HL-60/S4 treated with phorbol 12-myristate 13-acetate at 8.2 ng/mL for 4 days and 3 days (cell line): ENCODE data around the gene SDHB.

Experiments
- in situ Hi-C: fragments of 300-500 bp; cut with MboI; formaldehyde crosslinking; loops from 2 replicates; pipeline ENCODE4 v1.15.0; 2022; ENCODE audit warnings: low sequenced_read_pairs

Gene SDHB

DNA sequence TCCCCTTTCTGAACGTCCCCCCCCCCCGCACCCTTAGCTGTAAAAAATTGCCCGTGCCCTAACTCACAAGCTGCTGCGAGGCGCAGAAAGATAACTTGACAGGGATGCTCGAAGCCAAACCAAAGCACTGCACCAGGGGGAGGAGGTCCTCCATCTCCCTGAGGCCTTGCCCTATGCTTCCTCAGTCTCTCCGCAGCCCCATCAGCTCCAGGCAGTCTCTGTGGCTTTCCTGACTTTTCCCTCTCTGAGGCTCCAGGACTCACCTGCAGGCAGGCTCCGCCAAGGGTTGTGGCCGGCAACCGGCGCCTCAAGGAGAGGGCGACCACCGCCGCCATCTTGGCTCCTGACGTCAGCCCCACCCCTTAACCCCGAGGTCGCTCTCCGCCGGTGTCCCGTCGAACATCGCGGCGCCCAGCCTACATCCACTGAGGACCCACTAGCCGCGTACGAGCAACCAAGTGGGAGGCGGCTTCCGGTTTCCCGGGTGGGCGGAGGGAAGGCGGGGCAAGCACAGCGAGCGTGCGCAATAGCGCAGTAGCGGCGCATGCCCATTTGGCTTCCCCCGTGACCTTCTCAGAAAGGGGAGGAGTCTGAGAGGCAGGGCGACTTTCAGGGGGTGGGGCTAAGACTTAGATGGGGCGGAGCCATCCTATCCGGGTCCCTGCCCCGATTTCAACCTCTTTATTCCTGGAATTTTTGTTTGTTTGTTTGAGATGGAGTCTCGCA, at the start of gene SDHB:
SDHB (minus strand) TSS at position 348 of the 726 bp plus-strand sequence; CDS start at position 335, 13 bp downstream.
- in situ Hi-C loops: no loop called here

DNA sequence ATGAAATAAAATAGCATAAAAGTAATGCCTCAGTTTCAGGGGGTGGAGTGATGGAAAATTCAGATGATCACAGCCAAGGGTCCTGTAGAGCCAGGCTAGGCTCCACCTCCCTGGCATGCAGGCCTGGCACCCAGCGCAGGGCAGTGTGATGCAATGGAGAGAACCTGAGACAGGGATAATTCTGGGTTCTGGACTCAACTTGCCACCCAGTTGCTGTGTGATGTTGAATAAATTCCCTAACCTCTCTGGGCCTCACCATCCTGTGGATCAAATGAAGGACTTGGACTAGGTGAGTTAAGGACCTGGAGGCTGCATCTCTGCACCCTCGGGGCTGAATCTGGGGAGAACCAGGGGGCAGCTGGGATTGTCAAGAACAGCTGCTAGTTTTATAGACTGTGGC, 48.4 kb upstream of the SDHB start:
- in situ Hi-C loops: no loop called here

GRCh38 chr1:17101261-17101660, 47.4 kb upstream of the SDHB start:
- in situ Hi-C loops: no loop called here

- in situ Hi-C loops: no loop called here
Measured at GRCh38 chr1:17099616-17100340, 45.9 kb upstream of the SDHB start.

DNA sequence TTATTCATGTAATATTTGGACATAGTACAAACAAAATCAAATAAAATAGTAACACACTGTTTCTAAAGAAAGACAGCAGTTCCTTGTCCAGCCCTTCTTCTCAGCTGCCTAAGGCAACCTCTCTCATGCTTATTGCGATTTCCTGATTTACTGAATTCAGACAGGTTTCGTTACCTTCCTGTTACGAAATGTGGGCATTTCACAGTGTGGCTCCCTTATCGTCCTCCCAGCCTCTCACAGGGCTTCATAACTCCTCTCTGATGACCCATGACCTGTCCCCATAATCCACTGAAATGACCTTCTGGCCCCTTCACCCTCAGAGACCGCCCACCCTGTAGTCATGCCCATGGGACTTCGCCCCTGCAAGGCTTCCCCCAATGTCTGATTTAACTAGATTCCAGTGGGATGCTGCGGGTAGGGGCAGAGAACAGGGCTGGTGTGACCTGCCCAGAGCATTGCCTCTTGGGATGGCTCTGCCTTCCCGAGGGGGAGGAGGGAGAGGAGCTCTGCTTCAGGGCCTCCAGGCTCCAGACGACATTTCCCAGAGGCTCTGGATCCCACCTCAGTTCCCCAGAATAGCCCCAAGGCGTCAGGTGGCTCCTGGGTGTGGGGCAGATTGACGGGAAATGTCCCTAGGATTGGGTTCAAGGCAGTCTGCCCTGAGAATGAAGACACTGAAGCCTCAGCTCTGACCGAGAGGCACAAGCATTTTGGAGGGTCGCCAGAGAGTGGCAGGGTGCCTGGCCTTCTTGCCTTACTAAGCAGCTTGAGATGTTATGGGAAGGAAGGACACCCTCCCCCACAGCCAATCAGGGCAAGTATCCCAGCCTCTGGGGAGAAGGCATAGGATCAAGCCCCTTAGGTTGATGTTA, 44.9 kb upstream of the SDHB start:
- in situ Hi-C loops: no loop called here

DNA sequence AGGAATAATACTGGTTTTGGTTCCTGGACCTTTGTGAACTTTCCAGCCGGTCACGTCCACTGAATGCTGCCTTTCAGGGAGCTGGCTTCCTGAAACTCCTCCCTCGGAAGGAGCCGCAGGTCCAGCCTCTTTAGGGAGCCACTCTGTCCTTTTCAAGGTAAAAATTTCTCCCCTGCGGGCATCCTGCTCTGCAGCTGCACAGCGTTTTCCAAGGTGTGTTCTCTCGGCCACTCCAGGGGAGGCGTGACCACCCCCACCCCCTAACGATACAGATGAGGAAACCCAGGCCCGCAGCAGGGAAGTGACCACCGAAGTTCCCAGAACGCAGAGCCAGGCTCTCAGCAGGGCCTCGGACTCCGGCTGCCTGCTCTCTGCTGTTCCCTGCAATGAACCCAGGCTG, 44.0 kb upstream of the SDHB start:
- in situ Hi-C loops: no loop called here

- in situ Hi-C loops: no loop called here
Measured at GRCh38 chr1:17097147-17097546, 43.3 kb upstream of the SDHB start.

- in situ Hi-C loops: no loop called here
Measured at GRCh38 chr1:17096584-17096983, 42.8 kb upstream of the SDHB start.

GRCh38 chr1:17095141-17095540, 41.3 kb upstream of the SDHB start:
- in situ Hi-C loops: no loop called here

DNA sequence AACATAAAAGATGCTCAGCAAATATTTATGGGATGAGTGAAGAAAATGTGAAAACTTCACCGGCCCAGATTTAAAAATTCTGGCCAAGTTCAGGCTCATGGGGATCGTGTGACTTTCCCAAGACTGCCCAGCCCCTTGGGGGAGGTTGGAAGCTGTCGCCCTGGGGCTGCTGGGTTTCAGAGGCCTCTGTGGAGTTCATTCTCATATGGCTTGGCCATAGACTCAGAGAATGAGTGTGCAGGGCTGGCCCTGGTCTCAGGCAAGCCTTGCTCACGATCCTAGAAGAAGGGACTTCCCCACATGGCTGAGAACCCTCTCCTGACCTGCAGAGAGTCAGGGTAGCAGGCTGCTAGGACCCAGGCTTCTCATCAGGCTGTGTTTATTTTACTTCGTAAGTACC, 40.8 kb upstream of the SDHB start:
- in situ Hi-C loops: no loop called here

- in situ Hi-C loops: no loop called here
Measured at GRCh38 chr1:17093822-17094393, 40.1 kb upstream of the SDHB start.

DNA sequence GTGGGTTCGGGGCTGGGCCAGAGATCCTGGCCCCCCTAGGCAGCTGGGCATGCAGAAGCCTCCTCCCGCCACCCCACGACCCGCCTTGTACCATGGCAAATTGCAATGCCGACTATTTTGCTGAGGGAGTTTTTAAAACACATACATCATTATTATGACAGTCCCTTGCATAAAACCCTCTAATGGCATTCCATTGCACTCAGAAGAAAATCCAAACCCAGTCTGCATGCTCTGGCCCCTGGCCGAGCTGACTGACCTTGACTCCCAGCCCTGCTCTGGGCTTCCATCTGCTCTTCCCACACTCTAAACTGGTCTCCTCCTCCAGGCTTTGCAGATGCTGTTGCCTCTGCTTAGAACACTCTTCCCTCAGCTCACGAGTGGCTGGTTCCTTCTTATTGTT, 37.4 kb upstream of the SDHB start:
- in situ Hi-C loops: no loop called here

- in situ Hi-C loops: no loop called here
Measured at GRCh38 chr1:17089506-17089905, 35.7 kb upstream of the SDHB start.

GRCh38 chr1:17086751-17087150, 32.9 kb upstream of the SDHB start:
- in situ Hi-C loops: no loop called here

GRCh38 chr1:17084787-17085186, 31.0 kb upstream of the SDHB start:
- in situ Hi-C loops: no loop called here

DNA sequence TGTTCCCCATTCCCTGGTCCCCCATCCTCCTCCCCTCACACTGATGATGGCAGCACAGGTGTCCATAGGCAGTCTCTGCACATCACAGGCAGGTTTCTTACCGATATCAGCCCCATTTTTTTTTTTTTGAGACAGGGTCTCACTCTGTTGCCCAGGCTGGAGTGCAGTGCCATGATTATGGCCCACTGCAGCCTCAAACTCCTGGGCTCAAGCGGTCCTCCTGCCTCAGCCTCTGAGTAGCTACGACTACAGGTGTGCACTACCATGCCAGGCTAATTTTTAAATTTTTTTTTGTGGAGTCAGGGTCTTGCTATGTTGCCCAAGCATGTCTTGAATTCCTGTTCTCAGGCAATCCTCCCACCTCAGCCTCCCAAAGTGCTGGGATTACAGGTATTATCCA, 28.9 kb upstream of the SDHB start:
- in situ Hi-C loops: no loop called here

DNA sequence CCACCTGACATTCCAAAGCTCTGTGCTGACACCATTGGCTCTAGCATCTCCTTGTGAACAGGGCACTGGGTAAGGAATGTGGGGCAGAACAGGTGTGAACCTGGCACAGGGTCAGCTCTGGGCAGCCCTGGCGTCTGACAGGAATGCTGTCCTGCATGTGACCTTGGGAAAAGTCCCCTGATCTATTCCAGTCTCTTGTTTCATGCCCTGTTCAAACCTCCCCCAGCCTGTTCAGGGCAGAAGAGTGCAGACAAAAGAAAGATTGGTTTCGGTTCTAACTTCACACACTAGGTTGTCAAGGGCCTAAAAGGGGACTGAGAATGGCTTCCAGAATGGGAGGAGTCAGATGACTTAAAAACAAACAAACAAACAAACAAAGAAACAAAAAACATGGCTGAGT, 27.6 kb upstream of the SDHB start:
- in situ Hi-C loops: no loop called here

DNA sequence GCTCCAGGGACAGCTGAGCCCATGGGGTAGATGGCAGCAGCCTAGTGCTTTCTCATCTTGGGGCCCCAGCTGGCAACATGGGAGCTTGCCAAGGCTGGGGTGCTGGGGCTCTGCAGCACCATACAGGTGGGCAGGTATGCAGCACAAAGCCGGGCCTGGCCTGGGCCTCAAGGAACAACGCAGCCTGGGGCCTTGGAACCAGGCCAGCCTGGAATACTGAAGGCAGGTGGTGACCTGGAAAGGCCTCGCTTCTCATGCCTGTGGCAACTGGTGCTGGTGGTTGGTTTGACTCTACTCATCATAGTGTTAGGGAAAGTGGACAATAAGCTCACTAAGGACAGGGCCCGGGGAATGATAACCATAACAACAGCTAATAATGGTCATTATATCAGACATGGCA, 27.0 kb upstream of the SDHB start:
- in situ Hi-C loops: no loop called here

DNA sequence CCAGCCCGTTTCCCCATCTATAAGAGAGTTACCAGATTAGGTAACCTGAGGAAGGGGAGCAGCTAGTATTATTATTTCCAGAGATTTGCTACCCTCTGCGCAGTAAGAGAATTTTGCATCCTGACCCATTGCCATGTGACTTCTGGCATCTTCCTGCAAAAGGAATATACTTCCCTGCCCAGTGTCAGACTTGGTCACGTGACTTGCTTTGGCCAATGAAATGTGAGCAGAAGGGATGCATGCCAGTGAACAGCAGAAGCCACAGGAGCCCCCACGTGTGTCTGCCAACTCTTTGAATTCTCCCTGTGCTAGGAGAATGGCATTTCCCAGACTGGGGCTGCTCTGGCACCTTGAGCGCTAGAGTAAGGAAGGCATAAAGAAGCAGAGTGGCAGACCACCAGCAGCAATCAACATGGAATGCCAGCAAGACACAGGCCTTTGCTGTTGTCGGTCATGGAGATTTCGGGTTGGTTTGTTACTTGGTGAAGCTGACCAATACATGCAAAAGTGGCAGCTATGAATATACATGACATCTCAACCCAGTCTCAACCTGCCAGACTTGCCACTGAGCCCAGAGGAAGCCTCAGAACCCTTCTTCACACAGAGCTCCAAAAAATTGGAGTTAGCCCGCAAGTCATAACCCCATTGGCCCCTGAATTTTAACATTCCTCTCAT, 26.4 kb upstream of the SDHB start:
- in situ Hi-C loops: no loop called here

- in situ Hi-C loops: no loop called here
Measured at GRCh38 chr1:17078991-17079868, 25.4 kb upstream of the SDHB start.
